ENCODE data around the gene EFCC1.

Gene EFCC1

DNA sequence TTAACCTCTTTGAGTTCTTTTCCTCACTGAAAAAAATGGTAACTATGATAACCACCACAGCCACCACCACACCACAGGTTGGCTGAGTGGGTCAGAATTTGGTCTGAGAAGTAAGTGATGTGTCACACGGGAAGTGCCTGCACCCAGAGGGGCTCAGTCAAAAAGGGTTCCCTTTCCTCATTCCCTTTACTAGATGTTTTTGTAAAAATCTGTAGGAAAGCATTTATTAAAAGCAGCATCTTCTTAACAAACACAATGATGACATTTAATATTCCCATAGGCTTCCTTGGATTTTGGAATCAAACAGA is 30.4 kb upstream of the EFCC1 start:
- H3K4me3 ChIP-seq (ENCODE audit: low read depth, low read length) = no peak overlapping the region
- TF ChIP-seq, protein P1, sequence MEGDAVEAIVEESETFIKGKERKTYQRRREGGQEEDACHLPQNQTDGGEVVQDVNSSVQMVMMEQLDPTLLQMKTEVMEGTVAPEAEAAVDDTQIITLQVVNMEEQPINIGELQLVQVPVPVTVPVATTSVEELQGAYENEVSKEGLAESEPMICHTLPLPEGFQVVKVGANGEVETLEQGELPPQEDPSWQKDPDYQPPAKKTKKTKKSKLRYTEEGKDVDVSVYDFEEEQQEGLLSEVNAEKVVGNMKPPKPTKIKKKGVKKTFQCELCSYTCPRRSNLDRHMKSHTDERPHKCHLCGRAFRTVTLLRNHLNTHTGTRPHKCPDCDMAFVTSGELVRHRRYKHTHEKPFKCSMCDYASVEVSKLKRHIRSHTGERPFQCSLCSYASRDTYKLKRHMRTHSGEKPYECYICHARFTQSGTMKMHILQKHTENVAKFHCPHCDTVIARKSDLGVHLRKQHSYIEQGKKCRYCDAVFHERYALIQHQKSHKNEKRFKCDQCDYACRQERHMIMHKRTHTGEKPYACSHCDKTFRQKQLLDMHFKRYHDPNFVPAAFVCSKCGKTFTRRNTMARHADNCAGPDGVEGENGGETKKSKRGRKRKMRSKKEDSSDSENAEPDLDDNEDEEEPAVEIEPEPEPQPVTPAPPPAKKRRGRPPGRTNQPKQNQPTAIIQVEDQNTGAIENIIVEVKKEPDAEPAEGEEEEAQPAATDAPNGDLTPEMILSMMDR (IDR thresholded peaks at IDR 0.05; ENCODE audit: low read depth, low read length) = no peak

DNA sequence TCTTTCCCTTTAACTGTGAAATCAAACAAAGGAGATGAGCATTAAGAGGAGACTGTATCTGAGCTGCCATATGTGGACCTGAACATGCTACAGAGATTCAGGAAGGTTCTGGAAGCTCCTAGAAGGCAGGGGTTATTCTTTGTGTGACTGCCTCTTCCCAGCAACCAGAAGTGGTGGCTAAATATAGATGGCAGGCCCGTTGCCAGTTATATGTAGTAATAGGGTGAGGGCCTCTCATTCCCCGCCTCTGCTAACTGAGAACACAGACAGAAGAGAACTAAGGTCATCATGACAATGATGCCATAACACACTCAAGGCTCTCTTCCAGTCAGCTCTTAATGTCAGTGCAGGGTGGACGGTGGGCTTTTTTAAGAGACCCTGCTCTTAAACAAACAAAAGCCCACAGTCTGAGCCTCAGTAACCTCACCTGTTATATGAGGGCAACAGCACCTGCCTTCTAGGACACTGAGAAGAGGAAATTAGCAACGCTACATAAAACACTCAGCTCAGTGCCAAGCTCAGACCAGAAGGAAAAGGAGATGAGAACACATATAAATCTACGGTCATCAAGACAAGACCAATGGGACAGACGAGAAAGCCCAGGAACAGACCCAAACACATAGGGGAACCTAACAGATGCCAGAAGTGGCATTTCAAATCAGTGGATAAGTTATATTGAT is 29.5 kb upstream of the EFCC1 start:
- no peak overlapping the region for H3K4me3 ChIP-seq (ENCODE audit: low read depth, low read length)
- TF ChIP-seq, protein P1 (IDR thresholded peaks at IDR 0.05; ENCODE audit: low read depth, low read length) = no peak

DNA sequence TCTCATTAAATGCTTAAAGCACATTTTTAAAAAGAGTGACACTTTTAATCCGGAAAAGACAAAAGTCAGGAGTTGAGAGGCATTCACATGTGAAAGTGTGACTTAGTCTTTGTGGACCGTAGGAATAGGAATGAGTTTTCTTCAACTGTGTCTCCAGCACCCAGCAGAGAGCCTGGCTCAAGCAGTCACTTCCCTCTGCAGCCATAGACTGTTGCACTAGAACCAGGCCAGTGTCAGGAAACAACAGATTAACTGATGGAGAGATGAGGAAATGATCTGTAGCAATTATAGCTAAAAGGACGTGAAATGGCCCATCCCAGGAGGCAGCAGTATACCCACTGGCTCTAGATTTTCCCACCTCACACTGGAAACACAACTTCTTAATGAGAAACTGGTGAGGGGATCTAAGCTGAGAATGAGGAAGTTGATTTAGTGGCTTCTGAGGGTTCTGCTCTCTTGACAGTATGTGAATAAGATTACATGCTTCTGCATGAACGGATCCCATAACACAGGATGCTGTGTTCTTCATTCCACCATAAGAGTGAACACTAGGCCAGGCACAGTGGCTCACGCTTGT is 27.0 kb upstream of the EFCC1 start:
- TF ChIP-seq, protein P1 (IDR thresholded peaks at IDR 0.05; ENCODE audit: low read depth, low read length) = no peak
- H3K4me3 ChIP-seq (ENCODE audit: low read depth, low read length) = no peak overlapping the region

DNA sequence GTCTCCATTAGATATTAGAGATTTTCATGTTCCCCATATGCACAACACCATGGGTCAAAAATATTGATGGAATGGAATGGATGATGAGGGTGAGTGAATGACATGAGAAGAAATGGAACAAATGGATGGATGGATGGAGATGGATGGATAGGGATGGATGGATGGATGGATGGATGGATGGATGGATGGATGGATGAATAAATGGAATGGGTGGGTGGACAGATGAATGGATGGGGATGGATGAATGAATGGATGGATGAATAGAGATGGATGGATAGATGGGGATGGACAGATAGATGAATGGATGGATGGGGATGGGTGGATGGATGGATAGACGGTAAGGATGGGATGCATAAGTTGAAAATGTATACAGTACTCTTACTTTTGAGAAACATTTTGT is 25.8 kb upstream of the EFCC1 start:
- no peak overlapping the region for H3K4me3 ChIP-seq (ENCODE audit: low read depth, low read length)
- TF ChIP-seq, protein P1 (IDR thresholded peaks at IDR 0.05; ENCODE audit: low read depth, low read length) = no peak

DNA sequence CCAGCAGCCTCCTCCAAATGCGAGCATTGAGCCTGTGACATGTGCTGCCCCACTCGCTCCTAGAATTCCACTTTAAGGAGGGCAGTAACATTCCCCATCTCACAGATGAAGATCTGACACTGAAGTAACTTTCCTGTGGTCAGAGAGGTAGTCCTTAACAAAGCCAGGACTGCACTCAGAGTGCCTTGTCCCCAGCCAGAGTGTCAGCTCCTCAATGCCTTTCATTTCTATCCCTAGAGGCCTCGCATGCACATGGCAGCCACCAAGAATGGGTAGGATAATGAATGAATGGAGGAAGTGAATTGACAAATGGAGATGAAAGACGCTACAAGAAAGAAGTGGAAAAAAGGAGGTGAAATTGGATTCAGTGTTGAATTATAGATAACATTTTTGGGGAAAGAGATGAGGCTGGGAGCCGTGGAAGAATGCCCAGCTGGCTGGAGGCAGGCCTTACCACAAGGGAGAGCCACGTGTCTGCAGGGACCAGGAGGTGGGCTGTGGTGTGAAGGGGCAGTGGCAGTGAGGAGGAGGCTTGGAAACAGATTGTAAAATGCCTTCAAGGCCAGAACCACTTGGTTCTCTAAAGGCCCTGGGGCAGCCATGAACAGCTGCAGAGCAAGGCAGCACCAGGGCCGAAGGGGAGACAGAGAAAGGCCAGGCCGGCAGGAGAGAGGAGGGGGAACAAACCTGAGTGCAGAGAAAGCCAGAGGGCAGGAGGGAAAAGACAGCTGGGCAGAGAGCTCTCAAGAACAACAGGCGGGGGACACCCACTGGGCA is 17.6 kb upstream of the EFCC1 start:
- no peak overlapping the region for H3K4me3 ChIP-seq (ENCODE audit: low read depth, low read length)
- TF ChIP-seq, protein P1 (IDR thresholded peaks at IDR 0.05; ENCODE audit: low read depth, low read length) = no peak

DNA sequence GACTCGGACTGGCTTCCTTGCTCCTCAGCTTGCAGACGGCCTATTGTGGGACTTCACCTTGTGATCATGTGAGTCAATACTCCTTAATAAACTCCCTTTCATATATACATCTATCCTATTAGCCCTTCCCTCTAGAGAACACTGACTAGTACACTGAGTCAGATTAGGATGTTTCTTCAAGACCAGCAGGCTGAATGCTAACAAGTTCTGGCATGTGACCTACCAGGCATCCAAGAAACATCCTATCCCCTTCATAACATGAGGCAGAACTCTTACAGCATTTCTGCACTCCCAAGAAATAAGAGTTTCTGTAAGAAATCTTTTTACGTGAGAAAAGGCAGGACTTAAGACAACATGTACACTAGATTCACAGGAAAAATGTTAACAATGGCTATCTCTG is 16.5 kb upstream of the EFCC1 start:
- TF ChIP-seq, protein P1 (IDR thresholded peaks at IDR 0.05; ENCODE audit: low read depth, low read length) = no peak
- H3K4me3 ChIP-seq (ENCODE audit: low read depth, low read length) = no peak overlapping the region

Data from WI38 (cell line).